Glomerular endothelial cell (primary cell): ENCODE results near the gene TFE3. TPM values are rescaled to one million over a fixed set of nuclear protein-coding genes. Genes with fewer than 3 reads are reported as not detected.

ENCODE experiments used
- DNase-seq: peaks from one replicate; pipeline ENCODE4 v3.0.0-alpha.2; 2011; ENCODE audit warnings: low read depth, low spot score; ENCODE audit errors: extremely low read depth
- total RNA-seq: library from RNA; depleted of rRNA; stranded (reverse); fragments of >200 nt; gene quantifications from 2 replicates; pipeline ENCODE4 v1.2.3, GENCODE V29; 2015

TFE3 gene, protein sequence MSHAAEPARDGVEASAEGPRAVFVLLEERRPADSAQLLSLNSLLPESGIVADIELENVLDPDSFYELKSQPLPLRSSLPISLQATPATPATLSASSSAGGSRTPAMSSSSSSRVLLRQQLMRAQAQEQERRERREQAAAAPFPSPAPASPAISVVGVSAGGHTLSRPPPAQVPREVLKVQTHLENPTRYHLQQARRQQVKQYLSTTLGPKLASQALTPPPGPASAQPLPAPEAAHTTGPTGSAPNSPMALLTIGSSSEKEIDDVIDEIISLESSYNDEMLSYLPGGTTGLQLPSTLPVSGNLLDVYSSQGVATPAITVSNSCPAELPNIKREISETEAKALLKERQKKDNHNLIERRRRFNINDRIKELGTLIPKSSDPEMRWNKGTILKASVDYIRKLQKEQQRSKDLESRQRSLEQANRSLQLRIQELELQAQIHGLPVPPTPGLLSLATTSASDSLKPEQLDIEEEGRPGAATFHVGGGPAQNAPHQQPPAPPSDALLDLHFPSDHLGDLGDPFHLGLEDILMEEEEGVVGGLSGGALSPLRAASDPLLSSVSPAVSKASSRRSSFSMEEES
- 50.1 and 72.2 TPM in 2 replicates for total RNA-seq

DNA sequence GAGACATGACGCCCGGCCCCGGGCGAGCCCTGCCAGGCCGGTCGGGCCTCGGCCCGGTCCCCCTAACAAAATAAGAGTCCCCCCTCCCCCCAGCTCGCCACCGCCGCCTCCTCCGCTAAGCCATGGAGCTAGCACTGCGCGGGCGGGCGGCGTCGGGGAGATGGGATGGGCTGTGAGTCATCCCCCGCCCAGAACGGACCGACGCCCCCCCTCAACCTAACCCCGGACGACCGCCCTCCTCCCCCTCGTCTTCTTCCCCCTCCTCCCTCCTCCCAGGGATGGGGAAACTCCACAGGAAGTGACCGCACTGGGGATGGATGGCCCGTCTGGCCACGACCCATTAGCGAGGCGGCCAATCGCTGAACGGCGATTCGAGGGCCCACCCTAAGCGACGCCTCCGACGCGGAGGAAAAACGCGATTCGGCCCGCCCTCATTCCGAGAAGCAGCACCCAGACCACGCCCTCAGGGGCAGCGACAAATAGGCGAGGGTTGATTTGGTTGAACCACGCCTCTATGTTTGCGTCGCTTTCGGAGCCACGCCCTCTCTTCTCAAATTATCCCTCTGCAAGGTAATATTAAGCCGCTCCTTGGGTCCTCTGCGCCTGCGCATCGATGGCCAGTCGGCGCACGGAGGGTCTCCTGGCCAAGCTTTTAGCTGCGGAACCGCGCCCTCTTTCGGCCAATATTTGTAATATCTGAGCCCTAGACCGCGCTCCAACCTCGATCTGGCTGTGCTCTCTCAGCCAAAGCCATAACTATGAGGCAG is at the start of gene TFE3:
TSS of gene TFE3 (minus strand) at position 138 of the 767 bp plus-strand sequence. CDS start at position 7, 131 bp downstream.
- peak; percentile 88 for DNase-seq

DNA sequence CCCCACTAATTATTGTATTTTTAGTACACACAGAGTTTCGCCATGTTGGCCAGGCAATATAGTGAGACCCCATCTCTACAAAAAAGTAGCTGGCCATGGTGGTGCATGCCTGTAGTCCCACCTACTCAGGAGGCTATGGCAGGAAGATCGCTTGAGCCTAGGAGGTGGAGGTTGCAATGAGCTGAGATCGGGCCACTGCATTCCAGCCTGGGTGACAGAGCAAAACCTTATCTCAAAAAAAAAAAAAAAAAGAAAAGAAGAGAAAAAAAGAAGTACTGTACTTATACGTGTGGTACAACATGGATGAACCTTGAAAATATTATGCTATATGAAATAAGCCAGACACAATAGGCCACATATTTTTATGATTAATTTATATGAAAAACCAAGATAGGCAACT is 46.4 kb upstream of the TFE3 start:
- no peak for DNase-seq

- no peak for DNase-seq
These were observed 39.2 kb upstream of the TFE3 start for GRCh38 chrX:49082271-49082871.

GRCh38 chrX:49079489-49080428 is 36.6 kb upstream of the TFE3 start, which contains the start of gene WDR45:
Gene WDR45, minus strand, starts transcription at chrX:49079887. Its CDS starts 1,792 bp downstream, at chrX:49078095.
- no peak for DNase-seq

- DNase-seq, result no peak
These were observed 34.8 kb upstream of the TFE3 start for GRCh38 chrX:49077941-49078340.

GRCh38 chrX:49075347-49075746 is 32.2 kb upstream of the TFE3 start:
- DNase-seq, result no peak

DNA sequence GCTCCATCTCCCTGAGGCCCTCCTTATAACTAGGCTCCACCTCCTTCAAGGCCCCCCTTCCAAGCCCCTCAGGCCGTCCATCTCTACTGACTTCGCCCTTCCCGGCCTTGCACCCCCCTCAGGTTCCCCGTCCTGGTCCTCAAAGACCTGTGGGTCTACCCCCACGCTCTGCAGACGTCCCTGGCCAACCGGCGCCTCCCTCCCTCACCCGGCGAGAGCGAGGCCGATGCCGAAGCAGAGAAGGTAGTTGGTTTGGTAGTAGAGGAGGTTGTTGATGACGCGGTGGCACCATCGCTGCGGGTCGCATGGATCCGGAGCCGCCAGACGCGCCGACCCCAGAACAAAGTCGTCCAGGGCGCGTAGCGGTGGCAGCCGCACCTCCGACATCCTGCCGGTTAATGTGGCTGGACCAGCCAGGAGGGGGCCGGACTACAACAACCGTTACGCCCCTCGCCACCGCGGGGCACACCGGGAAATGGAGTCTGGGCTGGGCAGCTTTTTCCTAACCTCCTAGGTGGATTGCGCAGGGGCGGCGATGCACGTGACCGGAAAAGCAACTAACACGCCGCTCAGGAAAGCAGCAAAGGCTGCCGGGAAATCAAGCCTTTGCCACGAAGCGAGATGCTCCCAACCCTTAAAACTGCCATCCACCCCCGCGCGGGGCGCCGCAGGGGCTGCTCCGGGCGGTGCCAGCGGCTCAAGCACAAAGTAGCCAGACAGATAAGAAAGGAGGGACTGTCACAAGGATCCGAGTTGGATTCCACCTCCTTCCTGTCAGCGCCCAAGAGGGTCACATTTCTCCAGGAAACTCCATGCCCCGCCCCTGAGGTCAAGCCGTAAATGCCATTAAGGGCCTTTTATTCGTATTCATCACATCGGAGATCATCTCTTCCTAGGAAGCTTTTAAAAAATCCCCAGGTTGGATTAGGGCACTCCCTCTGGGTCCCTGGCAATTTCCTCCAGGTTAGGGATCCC is 30.7 kb upstream of the TFE3 start, which contains the start of gene PRAF2:
TSS of gene PRAF2 (minus strand) at position 402 of the 975 bp plus-strand sequence. CDS start at position 387, 15 bp downstream.
- DNase-seq, result peak; percentile 36

GRCh38 chrX:49072712-49073095 is 29.5 kb upstream of the TFE3 start:
- no peak for DNase-seq

DNA sequence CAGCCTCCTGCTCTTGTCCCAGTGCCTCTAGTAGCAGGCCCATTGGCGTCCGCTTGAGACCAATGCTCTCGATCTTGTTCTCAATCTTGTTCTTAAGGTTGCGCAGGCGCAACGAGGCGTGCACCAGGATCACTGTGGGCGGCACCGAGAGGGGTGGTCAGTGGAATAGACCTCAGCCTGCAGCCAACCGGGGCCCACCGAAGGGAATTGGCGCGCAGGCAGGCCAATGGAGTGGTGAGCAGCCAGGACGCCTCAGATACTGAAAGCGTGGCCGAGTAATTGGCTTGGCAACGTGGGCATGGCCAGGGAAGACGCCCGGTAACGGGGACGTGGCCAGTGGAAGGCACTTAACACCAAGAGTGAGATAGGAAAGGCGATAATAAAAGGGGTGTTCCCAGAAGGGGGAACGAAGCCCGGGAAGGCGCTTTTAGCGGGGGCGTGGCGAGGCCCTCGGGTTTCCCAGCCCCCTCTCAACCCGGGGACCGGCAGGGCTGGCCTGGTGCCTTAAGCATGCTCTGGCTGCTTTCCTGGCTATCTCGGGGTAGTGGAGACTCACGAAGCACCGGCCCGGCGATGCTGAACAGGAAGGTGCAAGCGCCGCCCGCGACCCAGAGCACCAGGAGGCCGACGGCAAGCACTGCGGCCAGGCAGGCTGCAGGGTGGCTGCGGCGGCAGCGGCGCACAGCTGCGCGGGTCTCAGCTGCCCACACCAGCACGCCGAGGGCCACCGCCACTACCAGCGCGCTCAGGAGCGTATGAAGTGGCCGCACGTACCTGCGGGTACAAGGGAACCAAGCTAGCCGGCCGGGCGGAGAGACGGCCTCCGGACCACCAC is 28.9 kb upstream of the TFE3 start:
- no peak for DNase-seq

GRCh38 chrX:49070988-49071387 is 27.8 kb upstream of the TFE3 start:
- DNase-seq, result no peak

DNA sequence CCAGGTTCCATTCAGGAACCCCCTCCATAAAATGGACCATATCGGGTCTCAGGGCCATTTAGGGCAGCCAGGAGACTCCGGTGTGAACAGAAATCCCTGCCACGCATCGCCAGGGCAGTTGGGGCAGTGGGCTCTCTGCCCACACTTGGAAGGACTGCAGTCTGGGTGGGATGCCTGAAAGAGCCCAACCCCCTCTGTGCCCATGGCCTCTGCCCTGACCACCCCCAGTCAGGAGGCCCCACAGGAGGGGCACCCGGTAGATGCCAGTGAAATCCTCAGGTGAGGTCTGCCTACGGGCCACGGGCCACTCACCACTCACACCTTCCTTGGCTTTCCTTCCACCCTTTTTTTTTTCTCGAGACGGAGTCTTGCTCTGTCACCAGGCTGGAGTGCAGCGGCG is 25.9 kb upstream of the TFE3 start:
- no peak for DNase-seq

GRCh38 chrX:49067285-49068120 is 24.3 kb upstream of the TFE3 start:
- no peak for DNase-seq

DNA sequence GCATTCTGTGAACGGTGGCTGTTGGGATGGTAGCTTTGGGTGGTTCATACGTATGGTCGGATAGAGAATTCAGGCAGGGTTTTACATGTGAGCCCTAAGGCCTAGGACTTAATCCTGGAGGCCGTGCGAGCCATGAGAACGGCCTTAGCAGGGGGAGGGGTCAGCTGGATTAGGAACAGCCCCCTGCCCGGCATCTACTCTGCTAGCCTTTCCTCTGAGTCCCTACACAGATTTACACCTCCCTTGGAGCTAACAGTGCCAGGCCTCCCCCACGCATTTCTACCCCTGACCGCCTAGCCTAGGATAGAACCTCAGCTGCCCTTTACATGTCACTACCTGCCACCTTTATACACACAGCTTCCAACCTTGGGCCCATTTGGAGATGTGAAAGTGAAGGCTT is 23.5 kb upstream of the TFE3 start:
- DNase-seq, result no peak

GRCh38 chrX:49066278-49066677 is 23.1 kb upstream of the TFE3 start:
- no peak for DNase-seq

DNA sequence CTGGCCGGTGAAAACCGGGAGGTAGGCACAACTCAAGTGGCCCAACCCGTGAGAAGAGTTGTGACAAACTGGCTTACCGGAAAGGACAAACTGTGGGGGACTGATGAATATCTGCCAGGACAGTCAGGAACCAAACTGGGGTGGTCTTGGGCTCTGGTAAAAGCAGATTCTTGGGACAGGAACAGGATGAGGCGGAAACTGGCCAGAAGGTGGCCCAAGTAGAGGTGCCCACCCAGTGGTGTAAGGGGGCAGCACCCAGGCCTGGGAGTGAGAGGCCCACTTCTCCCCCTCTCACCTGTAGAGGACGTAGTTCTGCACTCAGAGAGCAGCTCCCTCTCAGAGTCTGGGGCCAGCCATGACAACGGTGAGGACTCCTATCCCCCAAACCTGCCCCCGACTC is 21.6 kb upstream of the TFE3 start:
- no peak for DNase-seq

GRCh38 chrX:49064303-49064702 is 21.1 kb upstream of the TFE3 start:
- DNase-seq, result no peak

DNA sequence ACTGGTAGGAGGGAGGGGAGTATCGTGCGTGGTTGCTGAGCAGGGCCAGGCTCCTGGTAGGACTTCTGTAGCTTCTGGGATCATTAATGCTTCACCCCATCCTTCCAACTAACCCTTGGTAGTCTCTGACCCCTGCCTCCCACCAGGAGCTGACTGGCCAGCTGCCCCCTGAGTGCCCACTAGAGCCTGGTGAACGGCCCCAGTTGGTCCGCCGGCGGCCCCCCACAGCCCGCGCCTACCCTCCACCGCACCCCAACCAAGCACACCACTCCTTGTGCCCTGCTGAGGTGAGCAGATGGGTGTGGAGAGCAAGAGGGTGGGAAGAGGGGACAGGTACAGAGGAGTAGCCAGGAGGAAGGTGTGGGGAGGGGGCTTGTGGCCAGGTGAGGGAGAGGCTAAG is 20.6 kb upstream of the TFE3 start:
- no peak for DNase-seq
